ENCODE results near the gene AIPL1.

DNA sequence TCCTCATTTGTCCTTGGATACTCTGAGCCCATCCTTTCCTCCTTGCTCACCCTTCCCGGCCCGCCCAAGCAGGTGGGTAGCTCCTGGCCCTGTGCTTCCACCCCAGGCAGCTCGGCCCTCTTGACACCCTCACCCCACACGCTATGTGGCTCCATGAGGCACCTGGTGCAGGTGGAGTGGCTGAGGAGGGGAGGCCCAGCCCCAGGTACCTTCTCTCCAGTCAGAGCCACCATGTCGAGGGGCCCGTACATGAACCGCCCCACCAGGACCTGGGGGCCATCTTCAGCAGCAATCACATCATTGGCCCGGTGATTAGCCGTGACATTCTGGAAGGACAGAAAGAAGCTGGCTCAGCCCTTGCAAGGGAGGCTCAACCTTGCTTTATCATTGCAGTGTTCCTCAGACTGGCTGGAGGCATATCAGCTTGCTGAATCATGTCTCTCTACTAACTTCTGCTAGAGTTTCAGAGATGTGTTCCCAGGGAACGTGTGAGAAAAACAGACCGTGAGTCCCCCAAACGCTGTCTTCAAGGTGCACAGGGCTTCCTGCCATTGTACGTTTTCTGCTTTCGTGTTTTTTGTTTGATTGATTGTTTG, 29.6 kb upstream of the AIPL1 start:
- TF ChIP-seq, protein P1, sequence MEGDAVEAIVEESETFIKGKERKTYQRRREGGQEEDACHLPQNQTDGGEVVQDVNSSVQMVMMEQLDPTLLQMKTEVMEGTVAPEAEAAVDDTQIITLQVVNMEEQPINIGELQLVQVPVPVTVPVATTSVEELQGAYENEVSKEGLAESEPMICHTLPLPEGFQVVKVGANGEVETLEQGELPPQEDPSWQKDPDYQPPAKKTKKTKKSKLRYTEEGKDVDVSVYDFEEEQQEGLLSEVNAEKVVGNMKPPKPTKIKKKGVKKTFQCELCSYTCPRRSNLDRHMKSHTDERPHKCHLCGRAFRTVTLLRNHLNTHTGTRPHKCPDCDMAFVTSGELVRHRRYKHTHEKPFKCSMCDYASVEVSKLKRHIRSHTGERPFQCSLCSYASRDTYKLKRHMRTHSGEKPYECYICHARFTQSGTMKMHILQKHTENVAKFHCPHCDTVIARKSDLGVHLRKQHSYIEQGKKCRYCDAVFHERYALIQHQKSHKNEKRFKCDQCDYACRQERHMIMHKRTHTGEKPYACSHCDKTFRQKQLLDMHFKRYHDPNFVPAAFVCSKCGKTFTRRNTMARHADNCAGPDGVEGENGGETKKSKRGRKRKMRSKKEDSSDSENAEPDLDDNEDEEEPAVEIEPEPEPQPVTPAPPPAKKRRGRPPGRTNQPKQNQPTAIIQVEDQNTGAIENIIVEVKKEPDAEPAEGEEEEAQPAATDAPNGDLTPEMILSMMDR (IDR thresholded peaks at IDR 0.05; ENCODE audit: low read depth, low read length), result no peak
- TF ChIP-seq POLR2A (IDR thresholded peaks at IDR 0.05; ENCODE audit: extremely low read depth, insufficient read length), result no peak
- no peak for TF ChIP-seq MYC (IDR thresholded peaks at IDR 0.05; ENCODE audit: low read depth, low read length)
